Neural cell (in vitro differentiated cells): ENCODE measurements around the gene TXNRD1. TPM values are rescaled to one million over a fixed set of nuclear protein-coding genes. Genes with fewer than 3 reads are reported as not detected.

ENCODE experiments used
- H2AFZ ChIP-seq: fragments of 200-600, 300-800 bp; sonication (generic), shearing (Covaris generic); 2 replicates; pipeline ENCODE4 v1.6.0; 2014; ENCODE audit warnings: low read depth, mild to moderate bottlenecking, antibody characterized with exemption, low read length, moderate library complexity
- H3F3A ChIP-seq: fragments of 200-600 bp; shearing (Covaris generic); 2 replicates; pipeline ENCODE4 v1.6.1; 2016; ENCODE audit warnings: mild to moderate bottlenecking, moderate library complexity, mixed read lengths, antibody characterized with exemption, low read length; ENCODE audit not compliant: insufficient read depth, poor library complexity, severe bottlenecking
- H3K27ac ChIP-seq: fragments of 200-600, 300-800 bp; sonication (generic), shearing (Covaris generic); 2 replicates; pipeline ENCODE4 v1.5.1; 2014; ENCODE audit warnings: mild to moderate bottlenecking, low read length, moderate library complexity
- H3K27me3 ChIP-seq: fragments of 300-800, 200-600 bp; sonication (generic), shearing (Covaris generic); 2 replicates; pipeline ENCODE4 v1.6.0; 2014; ENCODE audit warnings: mild to moderate bottlenecking, low read depth, low read length, moderate library complexity; ENCODE audit not compliant: insufficient read depth
- H3K36me3 ChIP-seq: fragments of 300-800, 200-600 bp; sonication (generic), shearing (Covaris generic); 2 replicates; pipeline ENCODE4 v1.5.1; 2014; ENCODE audit warnings: mild to moderate bottlenecking, antibody characterized with exemption, low read length, moderate library complexity; ENCODE audit not compliant: insufficient read depth
- H3K4me2 ChIP-seq: fragments of 300-800, 200-600 bp; sonication (generic), shearing (Covaris generic); 2 replicates; pipeline ENCODE4 v1.6.0; 2014; ENCODE audit warnings: mild to moderate bottlenecking, low read length
- H3K4me3 ChIP-seq: fragments of 300-800, 200-600 bp; sonication (generic), shearing (Covaris generic); 2 replicates; pipeline ENCODE4 v1.5.1; 2014; ENCODE audit warnings: mild to moderate bottlenecking, low read length, moderate library complexity
- H3K79me2 ChIP-seq: fragments of 200-600 bp; shearing (Covaris generic); replicated peaks from 2 replicates; pipeline ENCODE4 v1.6.0; 2014; ENCODE audit warnings: mild to moderate bottlenecking, low read length, moderate library complexity; ENCODE audit not compliant: insufficient read depth
- H3K9ac ChIP-seq: fragments of 300-800, 200-600 bp; sonication (generic), shearing (Covaris generic); 2 replicates; pipeline ENCODE4 v1.6.1; 2016; ENCODE audit warnings: mild to moderate bottlenecking, low read length, mixed read lengths
- H3K9me2 ChIP-seq: fragments of 200-600 bp; shearing (Covaris generic); 2 replicates; pipeline ENCODE4 v1.6.1; 2016; ENCODE audit warnings: mild to moderate bottlenecking, low read length, mixed read lengths; ENCODE audit not compliant: insufficient read depth
- H3K9me3 ChIP-seq: fragments of 200-600, 300-800 bp; sonication (generic), shearing (Covaris generic); 2 replicates; pipeline ENCODE4 v1.6.1; 2016; ENCODE audit warnings: mild to moderate bottlenecking, mixed run types, low read length, moderate library complexity, mixed read lengths
- H4K20me1 ChIP-seq: fragments of 200-600 bp; shearing (Covaris generic); 2 replicates; pipeline ENCODE4 v1.6.1; 2016; ENCODE audit warnings: mild to moderate bottlenecking, mixed run types; ENCODE audit not compliant: insufficient read depth
- EP300 ChIP-seq: fragments of 450-650 bp; conservative IDR thresholded peaks from 2 replicates; pipeline ENCODE4 v1.6.1; 2014; ENCODE audit warnings: antibody characterized with exemption, mild to moderate bottlenecking, moderate library complexity; ENCODE audit not compliant: poor library complexity, severe bottlenecking
- EZH2 ChIP-seq: fragments of 200-600, 300-800 bp; shearing (Covaris generic), sonication (generic); IDR thresholded peaks from 2 replicates; pipeline ENCODE4 v1.6.1; 2014; ENCODE audit warnings: antibody characterized with exemption, low read length, borderline replicate concordance, mild to moderate bottlenecking; ENCODE audit not compliant: insufficient read depth, poor library complexity, severe bottlenecking
- MXI1 ChIP-seq: fragments of 450-650 bp; conservative IDR thresholded peaks from 2 replicates; pipeline ENCODE4 v1.6.1; 2014; ENCODE audit warnings: antibody characterized with exemption, mild to moderate bottlenecking; ENCODE audit not compliant: poor library complexity, severe bottlenecking
- POLR2AphosphoS5 ChIP-seq: IDR thresholded peaks from 2 replicates; pipeline ENCODE4 v1.6.1; 2012
- RAD21 ChIP-seq: fragments of 450-650 bp; conservative IDR thresholded peaks from 2 replicates; pipeline ENCODE4 v1.6.1; 2014; ENCODE audit warnings: antibody characterized with exemption, mild to moderate bottlenecking, moderate library complexity
- SMC3 ChIP-seq: fragments of 450-650 bp; conservative IDR thresholded peaks from 2 replicates; pipeline ENCODE4 v1.6.1; 2014; ENCODE audit warnings: antibody characterized with exemption, mild to moderate bottlenecking, moderate library complexity; ENCODE audit not compliant: poor library complexity
- TAF1 ChIP-seq: IDR thresholded peaks from 2 replicates; pipeline ENCODE4 v1.6.1; 2012; ENCODE audit warnings: low read depth
- polyA plus RNA-seq: library from polyadenylated mRNA; depleted of rRNA; stranded (reverse); fragments of >200 nt; gene quantifications from 2 replicates; pipeline ENCODE4 v1.2.3, GENCODE V29; 2014
- TF ChIP-seq, protein P1 (sequence below): fragments of 450-650 bp; IDR thresholded peaks from 2 replicates; pipeline ENCODE4 v1.5.1; 2014; ENCODE audit warnings: antibody characterized with exemption, mild to moderate bottlenecking, moderate library complexity; ENCODE audit not compliant: poor library complexity, severe bottlenecking
- TF ChIP-seq, protein P2 (sequence below): IDR thresholded peaks from 2 replicates; pipeline ENCODE4 v1.6.1; 2012; ENCODE audit warnings: borderline replicate concordance

TXNRD1 gene
- polyA plus RNA-seq, 1 donor from 2014 or later, result 59.6 TPM

DNA sequence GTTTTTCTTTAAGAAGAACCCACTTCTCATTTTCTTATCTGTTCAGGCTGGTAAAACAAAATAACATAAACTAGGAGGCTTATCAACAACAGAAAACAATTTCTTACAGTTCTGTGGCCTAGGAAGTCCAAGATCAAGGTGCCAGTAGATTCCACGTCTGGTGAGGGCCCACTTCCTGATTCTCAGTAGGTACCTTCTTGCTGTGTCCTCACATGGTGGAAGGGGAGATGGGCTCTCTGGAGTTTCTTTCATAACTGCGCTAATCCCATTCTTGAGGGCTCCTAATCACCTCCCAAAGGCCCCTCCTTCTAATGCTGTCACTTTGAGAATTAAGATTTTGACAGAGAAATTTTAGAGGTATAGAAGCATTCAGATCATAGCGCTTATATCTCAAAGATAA lies 33.4 kb downstream of the TXNRD1 start:
- no peaks in the 10 kb centered on the region for H3K9me3 ChIP-seq
- H3K9ac ChIP-seq, result no peak overlapping the region
- no peak overlapping the region for H3K4me2 ChIP-seq
- H3K79me2 ChIP-seq, result no peaks in the 10 kb centered on the region
- no peaks in the 10 kb centered on the region for H3K9me2 ChIP-seq
- H3K36me3 ChIP-seq, result no peaks in the 10 kb centered on the region
- no peak overlapping the region for H3K27ac ChIP-seq
- H3K4me3 ChIP-seq, result no peak overlapping the region
- no peaks in the 10 kb centered on the region for H3K27me3 ChIP-seq
- no peaks in the 10 kb centered on the region for H4K20me1 ChIP-seq
- no peak for TF ChIP-seq TAF1
- no peak for TF ChIP-seq EP300
- TF ChIP-seq EZH2, result no peak
- TF ChIP-seq, protein P1, sequence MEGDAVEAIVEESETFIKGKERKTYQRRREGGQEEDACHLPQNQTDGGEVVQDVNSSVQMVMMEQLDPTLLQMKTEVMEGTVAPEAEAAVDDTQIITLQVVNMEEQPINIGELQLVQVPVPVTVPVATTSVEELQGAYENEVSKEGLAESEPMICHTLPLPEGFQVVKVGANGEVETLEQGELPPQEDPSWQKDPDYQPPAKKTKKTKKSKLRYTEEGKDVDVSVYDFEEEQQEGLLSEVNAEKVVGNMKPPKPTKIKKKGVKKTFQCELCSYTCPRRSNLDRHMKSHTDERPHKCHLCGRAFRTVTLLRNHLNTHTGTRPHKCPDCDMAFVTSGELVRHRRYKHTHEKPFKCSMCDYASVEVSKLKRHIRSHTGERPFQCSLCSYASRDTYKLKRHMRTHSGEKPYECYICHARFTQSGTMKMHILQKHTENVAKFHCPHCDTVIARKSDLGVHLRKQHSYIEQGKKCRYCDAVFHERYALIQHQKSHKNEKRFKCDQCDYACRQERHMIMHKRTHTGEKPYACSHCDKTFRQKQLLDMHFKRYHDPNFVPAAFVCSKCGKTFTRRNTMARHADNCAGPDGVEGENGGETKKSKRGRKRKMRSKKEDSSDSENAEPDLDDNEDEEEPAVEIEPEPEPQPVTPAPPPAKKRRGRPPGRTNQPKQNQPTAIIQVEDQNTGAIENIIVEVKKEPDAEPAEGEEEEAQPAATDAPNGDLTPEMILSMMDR, result no peak
- no peak for TF ChIP-seq RAD21
- no peak for TF ChIP-seq MXI1
- TF ChIP-seq SMC3, result no peak
- no peak for TF ChIP-seq POLR2AphosphoS5
- TF ChIP-seq, protein P2, sequence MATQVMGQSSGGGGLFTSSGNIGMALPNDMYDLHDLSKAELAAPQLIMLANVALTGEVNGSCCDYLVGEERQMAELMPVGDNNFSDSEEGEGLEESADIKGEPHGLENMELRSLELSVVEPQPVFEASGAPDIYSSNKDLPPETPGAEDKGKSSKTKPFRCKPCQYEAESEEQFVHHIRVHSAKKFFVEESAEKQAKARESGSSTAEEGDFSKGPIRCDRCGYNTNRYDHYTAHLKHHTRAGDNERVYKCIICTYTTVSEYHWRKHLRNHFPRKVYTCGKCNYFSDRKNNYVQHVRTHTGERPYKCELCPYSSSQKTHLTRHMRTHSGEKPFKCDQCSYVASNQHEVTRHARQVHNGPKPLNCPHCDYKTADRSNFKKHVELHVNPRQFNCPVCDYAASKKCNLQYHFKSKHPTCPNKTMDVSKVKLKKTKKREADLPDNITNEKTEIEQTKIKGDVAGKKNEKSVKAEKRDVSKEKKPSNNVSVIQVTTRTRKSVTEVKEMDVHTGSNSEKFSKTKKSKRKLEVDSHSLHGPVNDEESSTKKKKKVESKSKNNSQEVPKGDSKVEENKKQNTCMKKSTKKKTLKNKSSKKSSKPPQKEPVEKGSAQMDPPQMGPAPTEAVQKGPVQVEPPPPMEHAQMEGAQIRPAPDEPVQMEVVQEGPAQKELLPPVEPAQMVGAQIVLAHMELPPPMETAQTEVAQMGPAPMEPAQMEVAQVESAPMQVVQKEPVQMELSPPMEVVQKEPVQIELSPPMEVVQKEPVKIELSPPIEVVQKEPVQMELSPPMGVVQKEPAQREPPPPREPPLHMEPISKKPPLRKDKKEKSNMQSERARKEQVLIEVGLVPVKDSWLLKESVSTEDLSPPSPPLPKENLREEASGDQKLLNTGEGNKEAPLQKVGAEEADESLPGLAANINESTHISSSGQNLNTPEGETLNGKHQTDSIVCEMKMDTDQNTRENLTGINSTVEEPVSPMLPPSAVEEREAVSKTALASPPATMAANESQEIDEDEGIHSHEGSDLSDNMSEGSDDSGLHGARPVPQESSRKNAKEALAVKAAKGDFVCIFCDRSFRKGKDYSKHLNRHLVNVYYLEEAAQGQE, result no peak
- H3F3A ChIP-seq, result no peaks in the 10 kb centered on the region
- H2AFZ ChIP-seq, result no peak overlapping the region

DNA sequence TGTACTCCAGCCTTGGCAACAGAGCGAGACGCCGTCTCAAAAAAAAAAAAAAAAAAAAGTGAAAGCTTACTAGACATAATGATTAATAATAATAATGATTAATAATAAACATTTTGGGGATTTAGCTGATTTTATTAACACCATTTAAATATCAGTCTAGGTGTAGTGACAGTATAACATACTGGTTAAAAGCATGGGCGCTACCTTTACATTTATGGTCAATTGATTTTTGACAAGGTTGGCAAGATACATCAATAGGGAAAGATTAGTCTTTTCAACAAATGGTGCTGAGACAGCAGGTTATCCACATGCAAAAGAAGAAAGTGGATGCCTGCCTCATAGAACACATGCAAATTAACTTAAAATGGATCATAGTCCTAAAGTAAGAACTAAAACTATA lies 34.3 kb downstream of the TXNRD1 start:
- TF ChIP-seq, protein P2, result no peak
- TF ChIP-seq POLR2AphosphoS5, result no peak
- no peak for TF ChIP-seq EZH2
- TF ChIP-seq, protein P1, result no peak
- TF ChIP-seq SMC3, result no peak
- TF ChIP-seq EP300, result no peak
- TF ChIP-seq MXI1, result no peak
- no peak for TF ChIP-seq RAD21
- no peak for TF ChIP-seq TAF1
- Histone ChIP-seq H2AFZ (no peak overlapping the region), H3K79me2 (no peaks in the 10 kb centered on the region), H3K9ac (no peak overlapping the region), H3K27me3 (no peaks in the 10 kb centered on the region), H3K4me2 (no peak overlapping the region), H3K9me2 (no peaks in the 10 kb centered on the region), H3K27ac (no peak overlapping the region), H3F3A (no peaks in the 10 kb centered on the region), H3K9me3 (no peaks in the 10 kb centered on the region), H4K20me1 (no peaks in the 10 kb centered on the region), H3K4me3 (no peak overlapping the region), H3K36me3 (no peaks in the 10 kb centered on the region)
